Neural cell (in vitro differentiated cells): ENCODE data around the gene ECEL1.

ENCODE experiments used
- CTCF ChIP-seq: fragments of 450-650 bp; IDR thresholded peaks from 2 replicates; pipeline ENCODE4 v1.5.1; 2014; ENCODE audit warnings: antibody characterized with exemption, mild to moderate bottlenecking, moderate library complexity; ENCODE audit not compliant: poor library complexity, severe bottlenecking
- EZH2 ChIP-seq: fragments of 200-600, 300-800 bp; shearing (Covaris generic), sonication (generic); IDR thresholded peaks from 2 replicates; pipeline ENCODE4 v1.6.1; 2014; ENCODE audit warnings: antibody characterized with exemption, low read length, borderline replicate concordance, mild to moderate bottlenecking; ENCODE audit not compliant: insufficient read depth, poor library complexity, severe bottlenecking
- POLR2AphosphoS5 ChIP-seq: IDR thresholded peaks from 2 replicates; pipeline ENCODE4 v1.6.1; 2012

GRCh38 chr2:232431705-232432590 is 55.7 kb downstream of the ECEL1 start:
- TF ChIP-seq CTCF (no peak), EZH2 (no peak), POLR2AphosphoS5 (no peak)
